Kidney tubule cell (primary cell): ENCODE data around the gene SLC12A7.
A peak's percentile ranks its signal among the peaks of the same experiment; 100 is the strongest.

Source experiments
- DNase-seq: peaks from one replicate; pipeline ENCODE4 v3.0.0-alpha.2; 2018; ENCODE audit warnings: low spot score

The SLC12A7 gene

GRCh38 chr5:1050423-1051365, 61.2 kb downstream of the SLC12A7 start:
- DNase-seq = no peak

GRCh38 chr5:1048861-1049838, 62.7 kb downstream of the SLC12A7 start:
- no peak for DNase-seq

- DNase-seq = no peak
Observed at GRCh38 chr5:1048162-1048721, 63.6 kb downstream of the SLC12A7 start.

GRCh38 chr5:1047332-1047965, 64.4 kb downstream of the SLC12A7 start:
- no peak for DNase-seq

- DNase-seq = no peak
Observed at GRCh38 chr5:1045960-1046560, 65.8 kb downstream of the SLC12A7 start.

- DNase-seq = no peak
Observed at GRCh38 chr5:1044117-1044516, 67.7 kb downstream of the SLC12A7 start.

- no peak for DNase-seq
Observed at GRCh38 chr5:1043327-1043726, 68.5 kb downstream of the SLC12A7 start.

GRCh38 chr5:1042626-1043025, 69.2 kb downstream of the SLC12A7 start:
- no peak for DNase-seq

GRCh38 chr5:1041225-1042143, 70.4 kb downstream of the SLC12A7 start:
- peak; percentile 68 for DNase-seq

- DNase-seq = no peak
Observed at GRCh38 chr5:1040571-1040970, 71.3 kb downstream of the SLC12A7 start.

- DNase-seq = no peak
Observed at GRCh38 chr5:1039706-1040260, 72.1 kb downstream of the SLC12A7 start.

GRCh38 chr5:1039210-1039548, 72.7 kb downstream of the SLC12A7 start:
- no peak for DNase-seq

GRCh38 chr5:1038417-1039209, 73.2 kb downstream of the SLC12A7 start:
- no peak for DNase-seq

- DNase-seq = no peak
Observed at GRCh38 chr5:1037671-1038416, 74.0 kb downstream of the SLC12A7 start.

GRCh38 chr5:1037123-1037670, 74.7 kb downstream of the SLC12A7 start:
- no peak for DNase-seq

GRCh38 chr5:1036504-1037122, 75.2 kb downstream of the SLC12A7 start:
- DNase-seq = no peak
